CD14-positive monocyte (primary cell): ENCODE measurements around the gene YIPF4. TPM values are rescaled to one million over a fixed set of nuclear protein-coding genes. Genes with fewer than 3 reads are reported as not detected.

Experiments
- DNase-seq, 3 donors: peaks; one replicate each; pipeline ENCODE4 v3.0.0-alpha.2; 2011 to 2022
- H2AFZ ChIP-seq: 2 replicates; pipeline ENCODE4 v1.6.0; 2012; ENCODE audit warnings: mild to moderate bottlenecking, low read depth, low read length, inconsistent platforms; ENCODE audit not compliant: insufficient read depth, poor library complexity, severe bottlenecking
- H3K27ac ChIP-seq, 2 donors: 1 replicate in 1 of 2; 2 replicates in 1 of 2; pipeline ENCODE4 v1.5.1; 2012 to 2013; ENCODE audit warnings: low read length in 2 of 2, control low read depth in 1 of 2, inconsistent platforms in 1 of 2, low read depth in 1 of 2, mild to moderate bottlenecking in 1 of 2
- H3K27me3 ChIP-seq, 2 donors: one replicate each; pipeline versions ENCODE4 v1.6.0 to v1.6.1; 2011 to 2013; ENCODE audit warnings: low read length in 2 of 2; ENCODE audit not compliant: control insufficient read depth in 2 of 2, insufficient read depth in 2 of 2
- H3K36me3 ChIP-seq, 2 donors: replicated peaks in 1 of 2; 1 replicate in 1 of 2; 2 replicates in 1 of 2; pipeline versions ENCODE4 v1.5.1 to v1.6.1; 2012 to 2013; ENCODE audit warnings: low read length in 2 of 2, control low read depth in 1 of 2, inconsistent platforms in 1 of 2, mild to moderate bottlenecking in 1 of 2; ENCODE audit not compliant: insufficient read depth in 2 of 2, control insufficient read depth in 1 of 2
- H3K4me1 ChIP-seq, 2 donors: 1 replicate in 1 of 2; 2 replicates in 1 of 2; pipeline versions ENCODE4 v1.5.1 to v1.6.1; 2012 to 2013; ENCODE audit warnings: low read length in 2 of 2, control low read depth in 1 of 2, inconsistent platforms in 1 of 2, mild to moderate bottlenecking in 1 of 2, moderate library complexity in 1 of 2; ENCODE audit not compliant: insufficient read depth in 2 of 2, control insufficient read depth in 1 of 2
- H3K4me2 ChIP-seq: replicated peaks from 2 replicates; pipeline ENCODE3; 2012; ENCODE audit warnings: low read length, moderate library complexity, mild to moderate bottlenecking; ENCODE audit not compliant: poor library complexity, severe bottlenecking; ENCODE audit errors: extremely low read depth
- H3K4me3 ChIP-seq, 3 experiments: fragments of 200-600 bp in 1 of 3; sonication (generic) in 1 of 3; replicated peaks in 1 of 3; 1 replicate in 2 of 3; 2 replicates in 1 of 3; pipeline ENCODE4 v1.5.1; 2011 to 2013; ENCODE audit warnings: low read length in 3 of 3, mild to moderate bottlenecking in 3 of 3, control low read depth in 2 of 3, low read depth in 2 of 3, inconsistent platforms in 1 of 3, moderate library complexity in 1 of 3
- H3K79me2 ChIP-seq: 2 replicates; pipeline ENCODE4 v1.6.0; 2012; ENCODE audit warnings: mild to moderate bottlenecking, control low read depth, inconsistent platforms, low read length, moderate library complexity; ENCODE audit not compliant: insufficient read depth
- H3K9ac ChIP-seq: 2 replicates; pipeline ENCODE4 v1.6.0; 2017; ENCODE audit warnings: low read length, mild to moderate bottlenecking; ENCODE audit not compliant: insufficient read depth, poor library complexity, severe bottlenecking
- H3K9me3 ChIP-seq, 2 donors: replicated peaks in 1 of 2; 1 replicate in 1 of 2; 2 replicates in 1 of 2; pipeline versions ENCODE4 v1.5.1 to v1.6.1; 2012 to 2013; ENCODE audit warnings: low read length in 2 of 2, control low read depth in 1 of 2; ENCODE audit not compliant: control insufficient read depth in 1 of 2, insufficient read depth in 1 of 2
- H4K20me1 ChIP-seq: 2 replicates; pipeline ENCODE4 v1.6.0; 2012; ENCODE audit warnings: mild to moderate bottlenecking, low read length, control low read depth, moderate library complexity; ENCODE audit not compliant: insufficient read depth
- H3K27ac Mint-ChIP-seq, 7 donors: one replicate each; pipeline ENCODE4 v1.8.0; 2020; ENCODE audit warnings: mild to moderate bottlenecking in 7 of 7, mixed read lengths in 7 of 7, moderate library complexity in 6 of 7, inconsistent platforms in 2 of 7
- H3K27me3 Mint-ChIP-seq, 3 donors: one replicate each; pipeline ENCODE4 v1.8.0; 2021 to 2022; ENCODE audit warnings: low read depth in 3 of 3, mild to moderate bottlenecking in 3 of 3, mixed read lengths in 3 of 3, moderate library complexity in 3 of 3, inconsistent platforms in 1 of 3
- H3K36me3 Mint-ChIP-seq, 2 donors: one replicate each; pipeline ENCODE4 v1.8.0; 2020; ENCODE audit warnings: mixed read lengths in 2 of 2, inconsistent platforms in 1 of 2, mild to moderate bottlenecking in 1 of 2
- H3K4me1 Mint-ChIP-seq: one replicate; pipeline ENCODE4 v1.8.0; 2020; ENCODE audit warnings: mild to moderate bottlenecking, mixed read lengths
- H3K4me3 Mint-ChIP-seq, 2 donors: one replicate each; pipeline ENCODE4 v1.8.0; 2020; ENCODE audit warnings: mild to moderate bottlenecking in 2 of 2, mixed read lengths in 2 of 2, moderate library complexity in 1 of 2
- H3K9me3 Mint-ChIP-seq, 7 donors: one replicate each; pipeline ENCODE4 v1.8.0; 2020 to 2022; ENCODE audit warnings: mixed read lengths in 7 of 7, mild to moderate bottlenecking in 6 of 7, moderate library complexity in 6 of 7, inconsistent platforms in 2 of 7
- WGBS: methylation state at CpG from one replicate; pipeline ENCODE4 v1.1.5; 2013; ENCODE audit warnings: missing lambda C conversion rate; ENCODE audit not compliant: insufficient coverage; 5-methylcytosine and 5-hydroxymethylcytosine counted together
- intact Hi-C, 2 donors: fragments of 100-400 bp; cut with micrococcal nuclease; formaldehyde crosslinking; loops; one replicate each; pipeline versions ENCODE4 v1.15.0 to v1.15.1; 2023
- polyA plus RNA-seq, 3 donors: library from polyadenylated mRNA; depleted of rRNA in 1 of 3; unstranded in 2 of 3; stranded (reverse) in 1 of 3; fragments of 300-500 nt in 2 of 3; fragments of >200 nt in 1 of 3; fragmentation: Illumina TruSeq in 2 of 3; gene quantifications; 1 replicate in 2 of 3; 2 replicates in 1 of 3; pipeline ENCODE4 v1.2.3, GENCODE V29; 2012 to 2021
- TF ChIP-seq, protein P1 (sequence below): fragments of 200-600 bp; IDR thresholded peaks from one replicate; pipeline ENCODE4 v1.8.0; 2022; ENCODE audit warnings: antibody characterized with exemption, mild to moderate bottlenecking

Gene YIPF4
- polyA plus RNA-seq, 3 donors: 1.5 to 25.7 (median 20.0) TPM

DNA sequence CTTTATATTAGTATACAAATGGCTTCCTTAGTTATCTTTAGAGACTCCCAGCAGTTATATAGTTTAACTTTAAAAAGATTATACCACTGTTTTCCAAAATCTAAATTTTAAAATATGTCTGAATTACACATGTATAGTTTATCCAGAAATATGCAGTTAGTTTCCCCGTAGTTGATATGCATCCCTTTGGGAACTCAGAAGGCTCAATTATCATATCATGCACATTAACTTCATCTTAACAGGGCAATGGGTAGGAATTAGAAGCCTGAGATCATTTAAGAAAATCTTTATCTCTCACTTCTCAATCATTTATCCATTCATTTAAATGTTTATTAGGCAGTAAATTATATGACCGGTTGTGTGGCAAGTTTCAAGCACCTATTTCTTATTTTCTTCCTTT, 40.2 kb upstream of the YIPF4 start:
- peaks cover 11% of the 10 kb centered on the region for H3K79me2 ChIP-seq
- Mint-ChIP-seq H3K4me3 (no peak overlapping the region), H3K27ac (no peak overlapping the region), H3K27me3 (peaks cover 0 to 1% (median 0%) of the 10 kb centered on the region in 3 donors), H3K4me1 (no peaks in the 10 kb centered on the region), H3K36me3 (peaks cover 88 to 99% of the 10 kb centered on the region in 2 donors), H3K9me3 (peaks cover 0 to 6% (median 0%) of the 10 kb centered on the region in 7 donors)
- H3K36me3 ChIP-seq: peaks cover 86 to 100% of the 10 kb centered on the region in 2 donors
- H3K4me3 ChIP-seq: no peak overlapping the region
- H2AFZ ChIP-seq: no peak overlapping the region
- intact Hi-C loops: no loop called here
- H3K4me2 ChIP-seq: no peak overlapping the region
- no peaks in the 10 kb centered on the region for H3K27me3 ChIP-seq
- no peak overlapping the region for H3K9ac ChIP-seq
- H3K27ac ChIP-seq: no peak overlapping the region
- no peak for DNase-seq
- no peaks in the 10 kb centered on the region for H3K9me3 ChIP-seq
- TF ChIP-seq, protein P1, sequence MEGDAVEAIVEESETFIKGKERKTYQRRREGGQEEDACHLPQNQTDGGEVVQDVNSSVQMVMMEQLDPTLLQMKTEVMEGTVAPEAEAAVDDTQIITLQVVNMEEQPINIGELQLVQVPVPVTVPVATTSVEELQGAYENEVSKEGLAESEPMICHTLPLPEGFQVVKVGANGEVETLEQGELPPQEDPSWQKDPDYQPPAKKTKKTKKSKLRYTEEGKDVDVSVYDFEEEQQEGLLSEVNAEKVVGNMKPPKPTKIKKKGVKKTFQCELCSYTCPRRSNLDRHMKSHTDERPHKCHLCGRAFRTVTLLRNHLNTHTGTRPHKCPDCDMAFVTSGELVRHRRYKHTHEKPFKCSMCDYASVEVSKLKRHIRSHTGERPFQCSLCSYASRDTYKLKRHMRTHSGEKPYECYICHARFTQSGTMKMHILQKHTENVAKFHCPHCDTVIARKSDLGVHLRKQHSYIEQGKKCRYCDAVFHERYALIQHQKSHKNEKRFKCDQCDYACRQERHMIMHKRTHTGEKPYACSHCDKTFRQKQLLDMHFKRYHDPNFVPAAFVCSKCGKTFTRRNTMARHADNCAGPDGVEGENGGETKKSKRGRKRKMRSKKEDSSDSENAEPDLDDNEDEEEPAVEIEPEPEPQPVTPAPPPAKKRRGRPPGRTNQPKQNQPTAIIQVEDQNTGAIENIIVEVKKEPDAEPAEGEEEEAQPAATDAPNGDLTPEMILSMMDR: no peak
- WGBS: 100% methylated on average over 1 of the region's 2 CpGs
- H3K4me1 ChIP-seq: no peaks in the 10 kb centered on the region
- H4K20me1 ChIP-seq: peaks cover 93% of the 10 kb centered on the region

DNA sequence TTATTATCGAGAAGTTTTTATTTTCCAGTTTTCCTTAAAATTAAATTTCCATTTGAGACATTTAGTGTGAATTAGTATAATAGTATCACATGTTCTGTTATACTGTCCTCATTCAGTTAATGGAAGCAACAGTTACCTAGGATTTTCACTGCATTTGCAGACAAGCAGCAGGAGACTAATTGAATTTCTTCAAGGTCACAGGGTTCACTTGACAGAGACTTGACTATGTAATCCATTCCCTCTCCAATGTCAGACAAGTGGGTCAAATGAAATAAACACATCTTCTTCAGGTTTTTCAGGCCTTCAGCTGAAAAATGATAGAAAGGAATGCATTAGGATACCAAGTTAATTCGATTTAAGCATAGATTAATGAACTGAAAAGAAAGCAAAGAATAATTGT, 39.7 kb upstream of the YIPF4 start:
- no CpG with 5 or more reads among the region's 2 CpGs for WGBS
- Mint-ChIP-seq H3K4me3 (no peak overlapping the region), H3K36me3 (peaks cover 89 to 99% of the 10 kb centered on the region in 2 donors), H3K9me3 (peaks cover 0 to 6% (median 0%) of the 10 kb centered on the region in 7 donors), H3K4me1 (no peaks in the 10 kb centered on the region), H3K27me3 (peaks cover 0 to 1% (median 0%) of the 10 kb centered on the region in 3 donors), H3K27ac (no peak overlapping the region)
- H2AFZ ChIP-seq: no peak overlapping the region
- no peak overlapping the region for H3K27ac ChIP-seq
- peaks cover 16% of the 10 kb centered on the region for H3K79me2 ChIP-seq
- peaks cover 93% of the 10 kb centered on the region for H4K20me1 ChIP-seq
- H3K4me1 ChIP-seq: no peaks in the 10 kb centered on the region
- intact Hi-C loops: no loop called here
- H3K9ac ChIP-seq: no peak overlapping the region
- H3K4me3 ChIP-seq: no peak overlapping the region
- H3K36me3 ChIP-seq: peaks cover 86 to 100% of the 10 kb centered on the region in 2 donors
- DNase-seq: no peak
- no peak overlapping the region for H3K4me2 ChIP-seq
- H3K27me3 ChIP-seq: no peaks in the 10 kb centered on the region
- H3K9me3 ChIP-seq: no peaks in the 10 kb centered on the region
- TF ChIP-seq, protein P1: no peak
